Neural cell (in vitro differentiated cells): ENCODE results near the gene MICA. TPM values are rescaled to one million over a fixed set of nuclear protein-coding genes. Genes with fewer than 3 reads are reported as not detected.

Source experiments
- H2AFZ ChIP-seq: fragments of 200-600, 300-800 bp; sonication (generic), shearing (Covaris generic); 2 replicates; pipeline ENCODE4 v1.6.0; 2014; ENCODE audit warnings: low read depth, mild to moderate bottlenecking, antibody characterized with exemption, low read length, moderate library complexity
- H3F3A ChIP-seq: fragments of 200-600 bp; shearing (Covaris generic); 2 replicates; pipeline ENCODE4 v1.6.1; 2016; ENCODE audit warnings: mild to moderate bottlenecking, moderate library complexity, mixed read lengths, antibody characterized with exemption, low read length; ENCODE audit not compliant: insufficient read depth, poor library complexity, severe bottlenecking
- H3K27ac ChIP-seq: fragments of 200-600, 300-800 bp; sonication (generic), shearing (Covaris generic); 2 replicates; pipeline ENCODE4 v1.5.1; 2014; ENCODE audit warnings: mild to moderate bottlenecking, low read length, moderate library complexity
- H3K27me3 ChIP-seq: fragments of 300-800, 200-600 bp; sonication (generic), shearing (Covaris generic); 2 replicates; pipeline ENCODE4 v1.6.0; 2014; ENCODE audit warnings: mild to moderate bottlenecking, low read depth, low read length, moderate library complexity; ENCODE audit not compliant: insufficient read depth
- H3K36me3 ChIP-seq: fragments of 300-800, 200-600 bp; sonication (generic), shearing (Covaris generic); 2 replicates; pipeline ENCODE4 v1.5.1; 2014; ENCODE audit warnings: mild to moderate bottlenecking, antibody characterized with exemption, low read length, moderate library complexity; ENCODE audit not compliant: insufficient read depth
- H3K4me2 ChIP-seq: fragments of 300-800, 200-600 bp; sonication (generic), shearing (Covaris generic); 2 replicates; pipeline ENCODE4 v1.6.0; 2014; ENCODE audit warnings: mild to moderate bottlenecking, low read length
- H3K4me3 ChIP-seq: fragments of 300-800, 200-600 bp; sonication (generic), shearing (Covaris generic); 2 replicates; pipeline ENCODE4 v1.5.1; 2014; ENCODE audit warnings: mild to moderate bottlenecking, low read length, moderate library complexity
- H3K79me2 ChIP-seq: fragments of 200-600 bp; shearing (Covaris generic); replicated peaks from 2 replicates; pipeline ENCODE4 v1.6.0; 2014; ENCODE audit warnings: mild to moderate bottlenecking, low read length, moderate library complexity; ENCODE audit not compliant: insufficient read depth
- H3K9ac ChIP-seq: fragments of 300-800, 200-600 bp; sonication (generic), shearing (Covaris generic); 2 replicates; pipeline ENCODE4 v1.6.1; 2016; ENCODE audit warnings: mild to moderate bottlenecking, low read length, mixed read lengths
- H3K9me2 ChIP-seq: fragments of 200-600 bp; shearing (Covaris generic); 2 replicates; pipeline ENCODE4 v1.6.1; 2016; ENCODE audit warnings: mild to moderate bottlenecking, low read length, mixed read lengths; ENCODE audit not compliant: insufficient read depth
- H3K9me3 ChIP-seq: fragments of 200-600, 300-800 bp; sonication (generic), shearing (Covaris generic); 2 replicates; pipeline ENCODE4 v1.6.1; 2016; ENCODE audit warnings: mild to moderate bottlenecking, mixed run types, low read length, moderate library complexity, mixed read lengths
- H4K20me1 ChIP-seq: fragments of 200-600 bp; shearing (Covaris generic); 2 replicates; pipeline ENCODE4 v1.6.1; 2016; ENCODE audit warnings: mild to moderate bottlenecking, mixed run types; ENCODE audit not compliant: insufficient read depth
- EP300 ChIP-seq: fragments of 450-650 bp; conservative IDR thresholded peaks from 2 replicates; pipeline ENCODE4 v1.6.1; 2014; ENCODE audit warnings: antibody characterized with exemption, mild to moderate bottlenecking, moderate library complexity; ENCODE audit not compliant: poor library complexity, severe bottlenecking
- EZH2 ChIP-seq: fragments of 200-600, 300-800 bp; shearing (Covaris generic), sonication (generic); IDR thresholded peaks from 2 replicates; pipeline ENCODE4 v1.6.1; 2014; ENCODE audit warnings: antibody characterized with exemption, low read length, borderline replicate concordance, mild to moderate bottlenecking; ENCODE audit not compliant: insufficient read depth, poor library complexity, severe bottlenecking
- MXI1 ChIP-seq: fragments of 450-650 bp; conservative IDR thresholded peaks from 2 replicates; pipeline ENCODE4 v1.6.1; 2014; ENCODE audit warnings: antibody characterized with exemption, mild to moderate bottlenecking; ENCODE audit not compliant: poor library complexity, severe bottlenecking
- POLR2AphosphoS5 ChIP-seq: IDR thresholded peaks from 2 replicates; pipeline ENCODE4 v1.6.1; 2012
- RAD21 ChIP-seq: fragments of 450-650 bp; conservative IDR thresholded peaks from 2 replicates; pipeline ENCODE4 v1.6.1; 2014; ENCODE audit warnings: antibody characterized with exemption, mild to moderate bottlenecking, moderate library complexity
- SMC3 ChIP-seq: fragments of 450-650 bp; conservative IDR thresholded peaks from 2 replicates; pipeline ENCODE4 v1.6.1; 2014; ENCODE audit warnings: antibody characterized with exemption, mild to moderate bottlenecking, moderate library complexity; ENCODE audit not compliant: poor library complexity
- TAF1 ChIP-seq: IDR thresholded peaks from 2 replicates; pipeline ENCODE4 v1.6.1; 2012; ENCODE audit warnings: low read depth
- polyA plus RNA-seq: library from polyadenylated mRNA; depleted of rRNA; stranded (reverse); fragments of >200 nt; gene quantifications from 2 replicates; pipeline ENCODE4 v1.2.3, GENCODE V29; 2014
- small RNA-seq, 3 experiments: library from RNA; depleted of rRNA; stranded (forward); fragments of <200 nt; gene quantifications; one replicate each; pipeline ENCODE3, GENCODE V24; 2012
- TF ChIP-seq, protein P1 (sequence below): fragments of 450-650 bp; IDR thresholded peaks from 2 replicates; pipeline ENCODE4 v1.5.1; 2014; ENCODE audit warnings: antibody characterized with exemption, mild to moderate bottlenecking, moderate library complexity; ENCODE audit not compliant: poor library complexity, severe bottlenecking
- TF ChIP-seq, protein P2 (sequence below): IDR thresholded peaks from 2 replicates; pipeline ENCODE4 v1.6.1; 2012; ENCODE audit warnings: borderline replicate concordance

Gene MICA
- polyA plus RNA-seq, 1 donor from 2014 or later, result 0.87 TPM

DNA sequence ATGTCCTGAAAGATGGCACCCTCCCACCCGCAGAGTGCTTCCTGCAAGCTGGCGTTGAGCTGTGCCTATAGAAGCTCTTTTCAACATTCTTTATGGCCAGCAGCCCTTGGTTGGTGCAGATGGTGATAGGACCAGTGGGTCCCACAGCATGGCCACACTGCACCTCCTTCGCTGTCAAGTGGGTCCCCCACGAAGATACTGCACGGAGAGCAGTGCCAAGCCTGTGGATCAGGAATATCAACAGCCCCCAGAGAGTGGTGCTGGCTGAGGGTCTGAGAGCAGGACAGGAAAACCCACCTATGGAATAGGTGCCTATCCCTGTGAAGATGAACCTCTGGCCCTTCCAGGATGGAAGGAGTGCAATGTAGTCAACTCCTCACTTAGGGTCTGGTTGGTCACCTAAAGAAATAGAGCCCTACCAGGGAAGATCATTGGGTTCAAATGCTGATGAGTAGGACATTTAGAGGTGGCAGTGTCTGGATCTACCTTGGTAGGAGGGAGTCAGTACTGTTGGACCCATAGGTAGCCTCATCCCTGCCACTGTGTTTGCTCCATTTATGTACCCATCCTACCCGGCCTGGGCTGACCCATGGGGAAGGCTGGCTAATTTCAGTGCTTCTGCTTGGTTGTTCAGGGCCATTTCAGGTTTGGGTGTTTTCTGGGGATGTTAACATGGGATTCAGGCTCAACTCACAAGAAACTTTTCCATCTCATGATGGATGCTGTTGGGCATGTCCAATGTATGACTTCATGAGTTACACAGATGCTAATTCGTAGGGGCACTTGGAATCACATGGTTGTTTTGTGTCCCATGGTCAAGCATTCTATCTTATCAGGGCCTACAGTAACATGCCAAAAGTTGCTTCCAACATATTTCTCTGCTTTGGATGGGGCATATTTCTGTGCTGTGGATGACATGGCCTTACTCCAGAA, 61.1 kb downstream of the MICA start:
- Histone ChIP-seq H3K9me3 (no peaks in the 10 kb centered on the region), H4K20me1 (no peaks in the 10 kb centered on the region), H2AFZ (no peak overlapping the region), H3K9ac (no peak overlapping the region), H3K4me2 (no peak overlapping the region), H3K36me3 (no peaks in the 10 kb centered on the region), H3F3A (no peaks in the 10 kb centered on the region), H3K79me2 (no peaks in the 10 kb centered on the region), H3K27me3 (no peaks in the 10 kb centered on the region), H3K4me3 (no peak overlapping the region), H3K9me2 (no peaks in the 10 kb centered on the region), H3K27ac (no peak overlapping the region)
- TF ChIP-seq, protein P1, sequence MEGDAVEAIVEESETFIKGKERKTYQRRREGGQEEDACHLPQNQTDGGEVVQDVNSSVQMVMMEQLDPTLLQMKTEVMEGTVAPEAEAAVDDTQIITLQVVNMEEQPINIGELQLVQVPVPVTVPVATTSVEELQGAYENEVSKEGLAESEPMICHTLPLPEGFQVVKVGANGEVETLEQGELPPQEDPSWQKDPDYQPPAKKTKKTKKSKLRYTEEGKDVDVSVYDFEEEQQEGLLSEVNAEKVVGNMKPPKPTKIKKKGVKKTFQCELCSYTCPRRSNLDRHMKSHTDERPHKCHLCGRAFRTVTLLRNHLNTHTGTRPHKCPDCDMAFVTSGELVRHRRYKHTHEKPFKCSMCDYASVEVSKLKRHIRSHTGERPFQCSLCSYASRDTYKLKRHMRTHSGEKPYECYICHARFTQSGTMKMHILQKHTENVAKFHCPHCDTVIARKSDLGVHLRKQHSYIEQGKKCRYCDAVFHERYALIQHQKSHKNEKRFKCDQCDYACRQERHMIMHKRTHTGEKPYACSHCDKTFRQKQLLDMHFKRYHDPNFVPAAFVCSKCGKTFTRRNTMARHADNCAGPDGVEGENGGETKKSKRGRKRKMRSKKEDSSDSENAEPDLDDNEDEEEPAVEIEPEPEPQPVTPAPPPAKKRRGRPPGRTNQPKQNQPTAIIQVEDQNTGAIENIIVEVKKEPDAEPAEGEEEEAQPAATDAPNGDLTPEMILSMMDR, result no peak
- TF ChIP-seq TAF1 (no peak), EZH2 (no peak), POLR2AphosphoS5 (no peak), MXI1 (no peak), SMC3 (no peak), RAD21 (no peak), EP300 (no peak)
- TF ChIP-seq, protein P2, sequence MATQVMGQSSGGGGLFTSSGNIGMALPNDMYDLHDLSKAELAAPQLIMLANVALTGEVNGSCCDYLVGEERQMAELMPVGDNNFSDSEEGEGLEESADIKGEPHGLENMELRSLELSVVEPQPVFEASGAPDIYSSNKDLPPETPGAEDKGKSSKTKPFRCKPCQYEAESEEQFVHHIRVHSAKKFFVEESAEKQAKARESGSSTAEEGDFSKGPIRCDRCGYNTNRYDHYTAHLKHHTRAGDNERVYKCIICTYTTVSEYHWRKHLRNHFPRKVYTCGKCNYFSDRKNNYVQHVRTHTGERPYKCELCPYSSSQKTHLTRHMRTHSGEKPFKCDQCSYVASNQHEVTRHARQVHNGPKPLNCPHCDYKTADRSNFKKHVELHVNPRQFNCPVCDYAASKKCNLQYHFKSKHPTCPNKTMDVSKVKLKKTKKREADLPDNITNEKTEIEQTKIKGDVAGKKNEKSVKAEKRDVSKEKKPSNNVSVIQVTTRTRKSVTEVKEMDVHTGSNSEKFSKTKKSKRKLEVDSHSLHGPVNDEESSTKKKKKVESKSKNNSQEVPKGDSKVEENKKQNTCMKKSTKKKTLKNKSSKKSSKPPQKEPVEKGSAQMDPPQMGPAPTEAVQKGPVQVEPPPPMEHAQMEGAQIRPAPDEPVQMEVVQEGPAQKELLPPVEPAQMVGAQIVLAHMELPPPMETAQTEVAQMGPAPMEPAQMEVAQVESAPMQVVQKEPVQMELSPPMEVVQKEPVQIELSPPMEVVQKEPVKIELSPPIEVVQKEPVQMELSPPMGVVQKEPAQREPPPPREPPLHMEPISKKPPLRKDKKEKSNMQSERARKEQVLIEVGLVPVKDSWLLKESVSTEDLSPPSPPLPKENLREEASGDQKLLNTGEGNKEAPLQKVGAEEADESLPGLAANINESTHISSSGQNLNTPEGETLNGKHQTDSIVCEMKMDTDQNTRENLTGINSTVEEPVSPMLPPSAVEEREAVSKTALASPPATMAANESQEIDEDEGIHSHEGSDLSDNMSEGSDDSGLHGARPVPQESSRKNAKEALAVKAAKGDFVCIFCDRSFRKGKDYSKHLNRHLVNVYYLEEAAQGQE, result no peak

Small RNAs within 50 kb of the gene (small RNA-seq; reads per million reads assigned to genes)
- 0 reads per million in 3 experiments for gene HLA-S
- gene MIR6891, result 0 reads per million in 3 experiments
- gene RF00019, result 0 to 1.2 (median 0) reads per million in 3 experiments
- 0 reads per million in 3 experiments for gene RNU6-283P

Other genes starting within 250 kb of the MICA start
- gene CCHCR1, start 245.8 kb upstream of the MICA start, polyA plus RNA-seq, result 19.5 and 19.7 TPM in 2 replicates
- gene TCF19, start 245.0 kb upstream of the MICA start, polyA plus RNA-seq, result 2.5 and 3.6 TPM in 2 replicates
- gene POU5F1, start 232.9 kb upstream of the MICA start, polyA plus RNA-seq, result not detected in 2 replicates
- gene HLA-C, start 131.5 kb upstream of the MICA start, polyA plus RNA-seq, result 18.0 and 33.6 TPM in 2 replicates
- 9.4 and 9.8 TPM in 2 replicates for gene HLA-B, start 46.4 kb upstream of the MICA start, polyA plus RNA-seq
- 0.14 TPM in 1 of 2 replicates, not detected in the other for gene MICB, start 94.5 kb downstream of the MICA start, polyA plus RNA-seq
- not detected in 2 replicates for gene MCCD1, start 125.4 kb downstream of the MICA start, polyA plus RNA-seq
- gene DDX39B, start 138.4 kb downstream of the MICA start, polyA plus RNA-seq, result 313 and 371 TPM in 2 replicates
- gene ATP6V1G2, start 143.0 kb downstream of the MICA start, polyA plus RNA-seq, result 56.7 and 76.7 TPM in 2 replicates
- 88.7 and 92.8 TPM in 2 replicates for gene NFKBIL1, start 144.0 kb downstream of the MICA start, polyA plus RNA-seq
- 0.56 TPM in 1 of 2 replicates, not detected in the other for gene LTA, start 168.7 kb downstream of the MICA start, polyA plus RNA-seq
- not detected in 2 replicates for gene TNF, start 172.0 kb downstream of the MICA start, polyA plus RNA-seq
- gene LTB, start 178.8 kb downstream of the MICA start, polyA plus RNA-seq, result not detected in 2 replicates
- gene LST1, start 182.7 kb downstream of the MICA start, polyA plus RNA-seq, result not detected in 2 replicates
- not detected in 2 replicates for gene NCR3, start 189.4 kb downstream of the MICA start, polyA plus RNA-seq
- not detected in 2 replicates for gene AIF1, start 211.6 kb downstream of the MICA start, polyA plus RNA-seq
- gene PRRC2A, start 217.1 kb downstream of the MICA start, polyA plus RNA-seq, result 39.9 and 51.0 TPM in 2 replicates
- 203 and 204 TPM in 2 replicates for gene BAG6, start 249.1 kb downstream of the MICA start, polyA plus RNA-seq